ENCODE results near the gene CASP4. TPM values are rescaled to one million over a fixed set of nuclear protein-coding genes. Genes with fewer than 3 reads are reported as not detected.

CASP4 gene
- total RNA-seq, 1 experiment from 2014 or later: 21.1 TPM

DNA sequence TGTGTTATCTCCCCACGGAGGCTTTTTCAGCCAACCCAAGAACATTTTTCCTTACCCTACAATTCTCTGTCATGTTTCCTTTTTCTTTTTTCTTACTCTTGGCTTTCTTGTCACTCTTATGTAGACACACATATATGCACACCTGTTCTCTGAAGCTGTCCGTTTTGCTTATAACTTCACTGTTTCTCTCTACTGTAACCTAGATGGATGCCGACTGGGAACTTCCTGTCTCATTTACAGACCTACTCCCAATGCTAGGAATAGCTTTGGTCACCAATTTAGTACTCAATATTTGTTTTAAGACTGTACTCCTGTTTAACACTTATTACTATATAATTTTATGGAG is 60.2 kb downstream of the CASP4 start:
- Histone ChIP-seq H3K27me3 (ENCODE audit: insufficient read depth, low read length) (no peaks in the 10 kb centered on the region), H3K4me3 (replicated peaks in 1 of 2; ENCODE audit: low read depth in 1 of 2, low read length in 2 of 2) (no peak overlapping the region), H3K4me2 (ENCODE audit: low read length) (no peak overlapping the region), H3K36me3 (ENCODE audit: control insufficient read depth in 1 of 2, insufficient read depth in 2 of 2, low read length in 2 of 2) (no peaks in the 10 kb centered on the region), H3K9me2 (ENCODE audit: insufficient read depth) (no peaks in the 10 kb centered on the region), H3K27ac (ENCODE audit: low read depth, low read length) (no peak overlapping the region), H3K79me2 (ENCODE audit: insufficient read depth, low read length) (no peaks in the 10 kb centered on the region), H3K9ac (ENCODE audit: low read length) (no peak overlapping the region), H4K20me1 (ENCODE audit: insufficient read depth) (no peaks in the 10 kb centered on the region), H2AFZ (ENCODE audit: low read depth, low read length, poor library complexity, severe bottlenecking) (no peak overlapping the region), H3K9me3 (ENCODE audit: control insufficient read depth in 1 of 2, insufficient read depth in 1 of 2, low read depth in 1 of 2, low read length in 2 of 2) (no peaks in the 10 kb centered on the region), H3K4me1 (ENCODE audit: control insufficient read depth in 1 of 2, insufficient read depth in 2 of 2, low read length in 2 of 2) (no peaks in the 10 kb centered on the region)
- POLR2A ChIA-PET: no interaction called here
- ATAC-seq (no peak), DNase-seq (ENCODE audit: low read depth, low spot score) (no peak)
- no peak for TF ChIP-seq EZH2phosphoT487 (IDR thresholded peaks at IDR 0.05; ENCODE audit: borderline replicate concordance)
- TF ChIP-seq ELF1 (IDR thresholded peaks at IDR 0.05; ENCODE audit: borderline replicate concordance, low read depth): no peak
- no peak for TF ChIP-seq ZNF274 (IDR thresholded peaks at IDR 0.05; ENCODE audit: low read depth, low read length)
- TF ChIP-seq, protein P1, sequence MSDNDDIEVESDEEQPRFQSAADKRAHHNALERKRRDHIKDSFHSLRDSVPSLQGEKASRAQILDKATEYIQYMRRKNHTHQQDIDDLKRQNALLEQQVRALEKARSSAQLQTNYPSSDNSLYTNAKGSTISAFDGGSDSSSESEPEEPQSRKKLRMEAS (IDR thresholded peaks at IDR 0.05): no peak
- TF ChIP-seq, protein P2, sequence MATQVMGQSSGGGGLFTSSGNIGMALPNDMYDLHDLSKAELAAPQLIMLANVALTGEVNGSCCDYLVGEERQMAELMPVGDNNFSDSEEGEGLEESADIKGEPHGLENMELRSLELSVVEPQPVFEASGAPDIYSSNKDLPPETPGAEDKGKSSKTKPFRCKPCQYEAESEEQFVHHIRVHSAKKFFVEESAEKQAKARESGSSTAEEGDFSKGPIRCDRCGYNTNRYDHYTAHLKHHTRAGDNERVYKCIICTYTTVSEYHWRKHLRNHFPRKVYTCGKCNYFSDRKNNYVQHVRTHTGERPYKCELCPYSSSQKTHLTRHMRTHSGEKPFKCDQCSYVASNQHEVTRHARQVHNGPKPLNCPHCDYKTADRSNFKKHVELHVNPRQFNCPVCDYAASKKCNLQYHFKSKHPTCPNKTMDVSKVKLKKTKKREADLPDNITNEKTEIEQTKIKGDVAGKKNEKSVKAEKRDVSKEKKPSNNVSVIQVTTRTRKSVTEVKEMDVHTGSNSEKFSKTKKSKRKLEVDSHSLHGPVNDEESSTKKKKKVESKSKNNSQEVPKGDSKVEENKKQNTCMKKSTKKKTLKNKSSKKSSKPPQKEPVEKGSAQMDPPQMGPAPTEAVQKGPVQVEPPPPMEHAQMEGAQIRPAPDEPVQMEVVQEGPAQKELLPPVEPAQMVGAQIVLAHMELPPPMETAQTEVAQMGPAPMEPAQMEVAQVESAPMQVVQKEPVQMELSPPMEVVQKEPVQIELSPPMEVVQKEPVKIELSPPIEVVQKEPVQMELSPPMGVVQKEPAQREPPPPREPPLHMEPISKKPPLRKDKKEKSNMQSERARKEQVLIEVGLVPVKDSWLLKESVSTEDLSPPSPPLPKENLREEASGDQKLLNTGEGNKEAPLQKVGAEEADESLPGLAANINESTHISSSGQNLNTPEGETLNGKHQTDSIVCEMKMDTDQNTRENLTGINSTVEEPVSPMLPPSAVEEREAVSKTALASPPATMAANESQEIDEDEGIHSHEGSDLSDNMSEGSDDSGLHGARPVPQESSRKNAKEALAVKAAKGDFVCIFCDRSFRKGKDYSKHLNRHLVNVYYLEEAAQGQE (IDR thresholded peaks at IDR 0.05; ENCODE audit: low read depth): no peak
- TF ChIP-seq ZFX (IDR thresholded peaks at IDR 0.05): no peak
- no peak for TF ChIP-seq JUND (IDR thresholded peaks at IDR 0.05)
- no peak for TF ChIP-seq CTCF (IDR thresholded peaks at IDR 0.05 in 2 of 3, conservative IDR thresholded peaks at IDR 0.05 in 1 of 3; ENCODE audit: borderline replicate concordance in 1 of 3, insufficient read depth in 1 of 3, low read depth in 2 of 3, low read length in 2 of 3)
- no peak for TF ChIP-seq RAD21 (IDR thresholded peaks at IDR 0.05; ENCODE audit: low read depth)
- no peak for TF ChIP-seq POLR2A (IDR thresholded peaks at IDR 0.05; ENCODE audit: borderline replicate concordance, extremely low read depth, insufficient read depth, insufficient read length)
- TF ChIP-seq FOSL1 (IDR thresholded peaks at IDR 0.05; ENCODE audit: low read depth): no peak
- TF ChIP-seq TCF7L2 (IDR thresholded peaks at IDR 0.05; ENCODE audit: borderline replicate concordance, extremely low read depth, insufficient read depth, insufficient read length): no peak
- TF ChIP-seq, protein P3, sequence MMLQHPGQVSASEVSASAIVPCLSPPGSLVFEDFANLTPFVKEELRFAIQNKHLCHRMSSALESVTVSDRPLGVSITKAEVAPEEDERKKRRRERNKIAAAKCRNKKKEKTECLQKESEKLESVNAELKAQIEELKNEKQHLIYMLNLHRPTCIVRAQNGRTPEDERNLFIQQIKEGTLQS (IDR thresholded peaks at IDR 0.05): no peak
- TF ChIP-seq ZBTB33 (IDR thresholded peaks at IDR 0.05; ENCODE audit: extremely low read depth, insufficient replicate concordance, low read length): no peak
- TF ChIP-seq EGR1 (IDR thresholded peaks at IDR 0.05; ENCODE audit: low read depth): no peak
- RAD21 ChIA-PET (ENCODE audit: low non-redundant PET in 1 of 2, low total read pairs in 2 of 2, uncharacterized antibody in 2 of 2, unreplicated experiment in 2 of 2): no interaction called here
- intact Hi-C loops (cut with micrococcal nuclease): no loop called here
- CTCF ChIA-PET: no interaction called here
- no TSS peak for BruUV-seq (replicated peaks)
